Islet precursor cell (in vitro differentiated cells): ENCODE data around the gene SPRR1B.
A peak's percentile ranks its signal among the peaks of the same experiment; 100 is the strongest.
"Not testable (repeated sequence)": the region's sequence is repeated elsewhere in the genome, so short reads cannot be mapped to it uniquely, and the experiment has no call there.

ENCODE experiments used
- DNase-seq: peaks from one replicate; pipeline ENCODE4 v3.0.0-alpha.2; 2018

The SPRR1B gene

GRCh38 chr1:153030895-153031294, at the start of gene SPRR1B:
Gene SPRR1B (plus strand): TSS chr1:153031203. CDS start chr1:153032346, 1,143 bp downstream.
- DNase-seq = no peak

GRCh38 chr1:152982076-152982475, 48.9 kb upstream of the SPRR1B start:
- DNase-seq = no peak

GRCh38 chr1:152983234-152983633, 47.8 kb upstream of the SPRR1B start:
- DNase-seq = no peak

GRCh38 chr1:152983743-152984142, 47.3 kb upstream of the SPRR1B start, which contains the start of gene SPRR1A:
Gene SPRR1A (plus strand): TSS chr1:152984081. CDS start chr1:152985231, 1,150 bp downstream.
- DNase-seq = no peak

- DNase-seq = no peak
These were observed 44.4 kb upstream of the SPRR1B start for GRCh38 chr1:152986578-152986977.

- no peak for DNase-seq
These were observed 37.8 kb upstream of the SPRR1B start for GRCh38 chr1:152993186-152993585.

GRCh38 chr1:152995842-152996241, 35.2 kb upstream of the SPRR1B start:
- DNase-seq = no peak

GRCh38 chr1:152996633-152997400, 34.2 kb upstream of the SPRR1B start:
- no peak for DNase-seq

- DNase-seq = no peak
These were observed 33.1 kb upstream of the SPRR1B start for GRCh38 chr1:152997901-152998300.

GRCh38 chr1:152998476-152998875, 32.5 kb upstream of the SPRR1B start:
- no peak for DNase-seq

- no peak for DNase-seq
These were observed 31.2 kb upstream of the SPRR1B start for GRCh38 chr1:152999818-153000217.

GRCh38 chr1:153000294-153000693, 30.7 kb upstream of the SPRR1B start:
- DNase-seq = no peak

GRCh38 chr1:153001382-153001781, 29.6 kb upstream of the SPRR1B start, which contains the start of gene SPRR3:
Gene SPRR3 (plus strand): TSS chr1:153001749. CDS start chr1:153003021, 1,272 bp downstream.
- no peak for DNase-seq

- not testable (repeated sequence) for DNase-seq
These were observed 19.7 kb upstream of the SPRR1B start for GRCh38 chr1:153011235-153011758.

- not testable (repeated sequence) for DNase-seq
These were observed 9.2 kb upstream of the SPRR1B start for GRCh38 chr1:153021829-153022228.

- DNase-seq = not testable (repeated sequence)
These were observed 8.7 kb upstream of the SPRR1B start for GRCh38 chr1:153022340-153022739.

- DNase-seq = no peak
These were observed 7.9 kb upstream of the SPRR1B start for GRCh38 chr1:153023109-153023508.

- DNase-seq = no peak
These were observed 6.6 kb upstream of the SPRR1B start for GRCh38 chr1:153024413-153024812.

- no peak for DNase-seq
These were observed 5.2 kb upstream of the SPRR1B start for GRCh38 chr1:153025797-153026196.

GRCh38 chr1:153028766-153029165, 2.2 kb upstream of the SPRR1B start:
- no peak for DNase-seq

GRCh38 chr1:153032073-153032472, 1.1 kb downstream of the SPRR1B start:
- DNase-seq = no peak

- peak; percentile 71 for DNase-seq
These were observed 1.8 kb downstream of the SPRR1B start for GRCh38 chr1:153032677-153033308.

GRCh38 chr1:153035211-153035610, 4.2 kb downstream of the SPRR1B start:
- no peak for DNase-seq
